Mononuclear cell (primary cell): Measurements from ENCODE around the gene PDCL3. TPM values are rescaled to one million over a fixed set of nuclear protein-coding genes. Genes with fewer than 3 reads are reported as not detected.

Experiments
- H3K27me3 ChIP-seq: 2 replicates; pipeline ENCODE4 v1.6.0; 2011; ENCODE audit warnings: low read length, control low read depth; ENCODE audit not compliant: insufficient read depth
- H3K4me1 ChIP-seq: 2 replicates; pipeline ENCODE4 v1.5.1; 2011; ENCODE audit warnings: mild to moderate bottlenecking, low read length, control low read depth; ENCODE audit not compliant: insufficient read depth
- H3K4me3 ChIP-seq: 2 replicates; pipeline ENCODE4 v1.5.1; 2011; ENCODE audit warnings: mild to moderate bottlenecking, low read length, moderate library complexity
- H3K9me3 ChIP-seq: 2 replicates; pipeline ENCODE4 v1.5.1; 2011; ENCODE audit warnings: low read depth, mild to moderate bottlenecking, control low read depth, low read length
- total RNA-seq: library from RNA; depleted of rRNA; stranded (reverse); fragments of >200 nt; gene quantifications from one replicate; pipeline ENCODE4 v1.2.3, GENCODE V29; 2012

PDCL3 gene
- total RNA-seq, 1 donor, result 15.1 TPM

DNA sequence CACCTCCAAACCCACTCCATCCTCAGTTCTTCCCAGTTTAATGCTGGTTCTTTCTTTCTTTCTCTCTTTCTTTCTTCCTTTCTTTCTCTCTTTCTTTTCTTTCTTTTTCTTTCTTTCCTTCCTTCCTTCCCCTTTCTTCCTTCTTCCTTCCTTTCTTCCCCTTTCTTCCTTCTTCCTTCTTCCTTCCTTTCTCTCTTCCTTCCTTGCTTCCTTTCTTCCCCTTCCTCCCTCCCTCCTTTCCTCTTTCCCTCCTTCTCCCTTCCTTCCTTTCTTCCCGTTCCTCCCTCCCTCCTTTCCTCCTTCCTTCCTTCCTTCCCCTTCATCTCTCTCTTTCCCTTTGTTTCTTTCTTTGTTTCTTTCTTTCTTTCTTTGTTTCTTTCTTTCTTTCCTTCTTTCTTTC, 50.9 kb downstream of the PDCL3 start:
- H3K27me3 ChIP-seq, result no peaks in the 10 kb centered on the region
- no peaks in the 10 kb centered on the region for H3K4me1 ChIP-seq
- H3K4me3 ChIP-seq, result no peak overlapping the region
- no peaks in the 10 kb centered on the region for H3K9me3 ChIP-seq

DNA sequence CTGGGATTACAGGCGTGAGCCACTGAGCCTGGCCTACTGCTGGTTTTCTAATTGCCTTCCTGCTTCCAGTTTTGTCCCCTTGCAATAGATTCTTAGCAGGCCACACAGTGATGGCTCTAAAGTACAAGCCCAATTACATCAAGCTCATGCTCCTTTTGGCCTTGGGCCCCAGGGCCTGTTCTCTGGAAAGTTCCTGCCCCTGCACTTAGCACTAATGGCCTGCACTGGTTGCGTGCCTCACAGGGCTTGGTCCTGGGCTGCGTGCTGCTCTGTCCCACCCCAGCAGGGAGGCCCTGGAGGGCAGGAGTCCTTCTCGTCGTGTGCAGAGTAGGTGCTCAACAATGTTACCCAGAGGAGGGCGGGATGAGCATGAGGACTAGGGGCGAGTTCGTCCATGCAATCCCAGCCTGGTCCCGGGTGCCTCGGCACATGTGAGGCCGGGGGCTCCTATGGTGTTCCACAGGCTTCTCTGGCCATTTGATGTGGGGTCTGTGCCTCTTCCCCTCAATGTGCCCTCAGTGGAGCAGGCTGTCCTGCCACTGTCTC, 51.7 kb downstream of the PDCL3 start:
- H3K4me3 ChIP-seq, result no peak overlapping the region
- H3K27me3 ChIP-seq, result no peaks in the 10 kb centered on the region
- H3K4me1 ChIP-seq, result no peaks in the 10 kb centered on the region
- no peaks in the 10 kb centered on the region for H3K9me3 ChIP-seq

DNA sequence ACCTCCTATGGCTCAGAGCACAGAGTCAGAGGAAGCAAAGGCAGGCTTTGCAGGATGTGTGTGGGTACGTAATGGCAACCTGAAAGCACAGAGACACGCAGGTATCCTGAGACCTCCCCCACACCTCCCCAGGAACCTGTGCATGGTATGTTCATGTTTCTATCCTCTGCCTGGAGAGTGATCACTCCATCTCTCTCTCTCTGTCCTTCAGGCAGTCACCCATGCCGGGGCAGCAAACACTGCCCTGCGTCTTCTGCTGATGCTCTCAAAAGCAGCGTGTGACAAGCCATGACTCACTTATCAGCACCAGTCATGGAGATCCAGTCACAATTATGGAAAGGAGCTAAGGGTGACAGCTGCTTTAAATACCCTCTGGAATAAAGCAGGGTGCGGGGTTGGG, 52.7 kb downstream of the PDCL3 start:
- Histone ChIP-seq H3K27me3 (no peaks in the 10 kb centered on the region), H3K4me3 (no peak overlapping the region), H3K9me3 (no peaks in the 10 kb centered on the region), H3K4me1 (no peaks in the 10 kb centered on the region)

DNA sequence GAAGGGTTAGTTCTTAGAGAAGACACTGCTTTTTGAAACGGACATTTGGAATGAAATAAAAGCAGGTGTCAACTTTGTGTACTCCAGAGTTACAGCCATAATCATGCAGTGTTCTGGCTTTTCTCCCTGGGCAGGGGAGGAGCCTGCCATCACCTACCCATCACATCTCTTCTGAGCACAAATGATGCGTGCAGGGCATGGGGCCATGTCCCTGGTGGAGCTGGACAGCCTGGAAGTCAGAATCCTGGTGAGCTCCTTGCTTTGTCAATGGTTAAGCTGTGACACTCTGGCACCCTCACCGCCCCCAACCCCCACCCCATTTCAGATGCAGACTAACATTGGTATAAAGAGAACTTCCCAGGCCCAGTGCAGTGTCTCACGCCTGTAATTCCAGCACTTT, 53.1 kb downstream of the PDCL3 start:
- H3K4me1 ChIP-seq, result no peaks in the 10 kb centered on the region
- no peaks in the 10 kb centered on the region for H3K27me3 ChIP-seq
- H3K9me3 ChIP-seq, result no peaks in the 10 kb centered on the region
- H3K4me3 ChIP-seq, result no peak overlapping the region

DNA sequence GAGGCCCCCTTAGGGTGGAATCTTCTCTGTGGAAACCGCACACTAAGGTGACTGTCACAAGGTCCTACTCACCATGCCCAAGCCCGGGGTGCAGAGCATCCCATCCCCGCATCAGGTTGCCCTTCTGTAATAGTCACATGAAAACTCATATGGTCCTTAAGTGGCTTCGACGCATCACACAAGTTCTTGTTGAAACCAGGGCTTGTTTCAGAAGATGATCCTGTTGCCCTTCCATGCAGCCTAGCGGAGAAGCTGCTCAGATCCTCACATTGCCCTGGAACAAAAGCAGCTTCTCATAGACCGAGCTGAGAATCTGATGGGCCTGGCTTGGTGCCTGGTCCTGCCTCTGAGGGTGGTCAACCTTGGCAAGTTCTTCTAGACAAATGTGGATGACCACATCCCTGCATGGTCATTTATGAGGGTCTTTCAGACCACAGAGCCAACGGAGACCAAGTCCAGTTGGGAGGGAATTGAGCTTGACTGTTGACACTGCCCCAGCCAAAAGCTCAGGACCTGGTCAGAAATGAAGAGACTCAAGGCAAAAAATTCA, 54.1 kb downstream of the PDCL3 start:
- Histone ChIP-seq H3K4me1 (no peaks in the 10 kb centered on the region), H3K4me3 (no peak overlapping the region), H3K9me3 (no peaks in the 10 kb centered on the region), H3K27me3 (no peaks in the 10 kb centered on the region)

DNA sequence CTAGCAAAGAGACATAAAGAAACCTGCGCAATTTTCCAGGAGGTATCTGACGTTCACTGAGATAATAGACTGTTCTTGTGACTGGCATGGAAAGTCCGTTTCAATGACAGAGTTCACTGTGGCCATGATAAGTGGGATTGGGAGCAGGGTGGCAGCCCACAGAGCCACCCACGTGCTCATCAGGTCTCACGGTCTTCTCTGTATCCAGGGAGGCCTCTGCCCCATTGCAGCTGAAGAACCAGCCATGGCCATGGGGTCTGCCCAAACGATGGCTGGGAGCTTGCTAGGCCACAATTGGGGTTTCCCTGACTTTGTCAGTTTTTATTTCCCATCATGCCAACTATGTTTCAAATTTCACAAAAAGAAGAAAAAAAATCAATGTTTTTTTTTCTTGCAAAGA, 57.2 kb downstream of the PDCL3 start:
- H3K27me3 ChIP-seq, result no peaks in the 10 kb centered on the region

DNA sequence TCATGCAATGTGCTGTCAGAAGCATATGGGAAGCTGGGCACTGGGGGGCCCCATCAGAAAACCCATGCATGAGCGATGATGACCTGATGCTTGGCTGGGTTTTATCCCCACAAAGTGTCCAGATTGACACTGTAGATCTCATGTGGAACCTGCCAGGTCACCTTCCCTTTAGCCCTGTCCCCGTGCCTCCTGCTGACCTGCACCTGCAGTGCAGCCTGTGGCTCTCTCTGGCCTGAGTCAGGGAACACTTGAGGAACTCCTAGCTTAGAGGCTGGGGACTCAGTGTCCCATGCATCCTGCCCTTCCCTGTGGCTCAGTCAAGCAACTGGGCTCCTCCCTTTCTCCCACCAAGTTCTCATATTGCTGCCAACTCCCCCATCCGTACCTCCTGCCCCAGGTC, 57.7 kb downstream of the PDCL3 start:
- Histone ChIP-seq H3K4me3 (no peak overlapping the region), H3K9me3 (no peaks in the 10 kb centered on the region), H3K4me1 (no peaks in the 10 kb centered on the region), H3K27me3 (no peaks in the 10 kb centered on the region)

More for the DNA sequence above, 57.2 kb downstream of the PDCL3 start:
- H3K4me3 ChIP-seq, result no peak overlapping the region
- no peaks in the 10 kb centered on the region for H3K4me1 ChIP-seq
- no peaks in the 10 kb centered on the region for H3K9me3 ChIP-seq

DNA sequence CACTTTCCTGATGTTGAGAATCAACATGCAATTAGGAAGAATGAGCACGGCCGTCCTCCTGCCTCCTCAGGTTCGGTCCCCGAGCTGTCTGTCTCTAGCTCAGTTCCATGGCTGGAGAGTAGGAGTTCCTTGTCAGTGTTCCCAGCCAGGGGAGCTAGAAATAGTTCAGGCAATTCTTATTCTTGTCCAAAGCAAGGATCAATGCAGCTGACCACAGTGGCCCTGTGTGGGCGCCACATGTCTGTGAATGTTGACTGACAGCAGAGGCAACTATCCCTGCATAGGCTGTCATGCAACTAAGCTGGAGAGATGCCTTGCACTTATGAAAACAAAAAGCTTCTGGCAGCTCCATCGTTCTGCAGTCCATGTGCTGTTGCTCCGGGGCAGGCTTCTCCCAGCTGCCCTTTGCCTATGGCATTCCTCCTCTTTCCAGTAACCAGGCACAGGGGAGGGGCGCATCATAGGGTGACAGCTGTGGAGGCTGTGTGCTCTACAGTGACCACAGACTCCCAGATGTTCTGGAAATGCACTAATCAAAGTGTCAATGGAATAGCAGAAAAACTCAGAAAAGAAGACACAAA, 58.7 kb downstream of the PDCL3 start:
- Histone ChIP-seq H3K4me1 (no peaks in the 10 kb centered on the region), H3K27me3 (no peaks in the 10 kb centered on the region), H3K4me3 (no peak overlapping the region), H3K9me3 (no peaks in the 10 kb centered on the region)

DNA sequence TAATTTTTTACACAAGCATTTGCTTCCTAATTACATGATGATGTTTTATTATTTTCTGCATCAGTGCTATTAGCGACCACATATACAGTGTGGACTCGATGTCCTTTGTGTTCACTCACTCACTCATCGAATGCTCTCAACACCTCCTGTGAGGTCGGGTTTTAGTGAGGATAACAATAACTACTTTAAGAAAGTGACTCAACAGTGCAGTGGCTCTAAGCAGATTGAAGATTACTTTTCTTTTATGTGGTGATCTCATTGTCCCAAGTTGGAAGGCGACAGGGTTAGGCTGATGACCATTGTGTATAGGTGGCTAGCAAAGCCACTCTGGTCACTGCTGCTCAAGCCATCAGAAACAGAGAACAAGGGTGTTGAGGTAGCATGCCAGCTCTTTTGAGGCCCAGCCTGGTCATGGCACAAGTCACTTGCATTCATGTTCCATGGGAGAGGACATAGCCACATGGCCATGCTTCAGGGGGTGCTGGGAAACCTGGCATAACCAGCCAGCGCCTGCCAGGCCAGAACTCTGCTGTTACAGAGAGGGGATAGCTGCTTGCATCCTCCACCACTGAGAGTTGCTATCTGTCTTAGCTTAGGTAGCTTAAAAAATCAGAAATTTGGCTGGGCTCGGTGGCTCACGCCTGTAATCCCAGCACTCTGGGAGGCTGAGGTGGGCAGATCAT, 60.4 kb downstream of the PDCL3 start:
- Histone ChIP-seq H3K9me3 (no peaks in the 10 kb centered on the region), H3K4me3 (no peak overlapping the region), H3K27me3 (no peaks in the 10 kb centered on the region), H3K4me1 (no peaks in the 10 kb centered on the region)

DNA sequence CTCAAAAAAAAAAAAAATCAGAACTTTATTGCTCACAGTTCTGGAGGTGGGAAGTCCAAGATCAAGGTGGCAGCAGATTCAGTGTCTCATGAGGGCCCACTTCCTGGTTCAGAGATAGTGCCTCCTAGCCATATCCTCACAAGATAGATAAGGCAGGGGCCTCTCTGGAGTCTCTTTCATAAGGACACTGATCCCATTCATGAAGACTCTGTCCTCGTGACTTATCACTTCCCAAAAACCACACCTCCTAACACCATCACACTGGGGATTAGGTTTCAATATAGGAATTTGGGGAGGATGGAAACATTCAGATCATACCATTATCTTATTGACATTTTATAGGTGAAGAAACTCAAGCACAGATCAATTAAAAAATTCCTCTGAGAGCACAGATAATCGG, 61.1 kb downstream of the PDCL3 start:
- no peaks in the 10 kb centered on the region for H3K4me1 ChIP-seq
- no peaks in the 10 kb centered on the region for H3K9me3 ChIP-seq
- H3K27me3 ChIP-seq, result no peaks in the 10 kb centered on the region

DNA sequence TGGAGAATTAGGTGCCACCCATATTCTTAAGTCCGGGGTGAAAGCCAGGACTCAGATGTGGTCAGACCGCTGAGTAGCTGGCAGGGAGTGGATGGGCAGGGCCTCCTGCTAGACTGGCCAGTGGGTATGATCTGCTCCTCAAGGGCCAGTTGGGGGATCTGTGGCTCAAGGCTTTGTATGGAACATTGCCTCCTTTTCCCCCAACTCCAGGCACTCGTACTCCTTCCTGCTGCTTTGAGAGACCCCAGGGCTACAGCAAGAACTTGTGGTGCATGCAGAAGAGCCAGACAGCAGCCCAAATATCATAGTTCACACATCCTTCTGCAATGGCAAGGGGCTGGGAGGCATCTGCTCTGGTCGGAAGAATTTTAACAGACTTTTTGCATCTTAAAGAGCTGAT, 61.7 kb downstream of the PDCL3 start:
- Histone ChIP-seq H3K9me3 (no peaks in the 10 kb centered on the region), H3K4me1 (no peaks in the 10 kb centered on the region), H3K27me3 (no peaks in the 10 kb centered on the region), H3K4me3 (no peak overlapping the region)

More for the DNA sequence above, 61.1 kb downstream of the PDCL3 start:
- no peak overlapping the region for H3K4me3 ChIP-seq

DNA sequence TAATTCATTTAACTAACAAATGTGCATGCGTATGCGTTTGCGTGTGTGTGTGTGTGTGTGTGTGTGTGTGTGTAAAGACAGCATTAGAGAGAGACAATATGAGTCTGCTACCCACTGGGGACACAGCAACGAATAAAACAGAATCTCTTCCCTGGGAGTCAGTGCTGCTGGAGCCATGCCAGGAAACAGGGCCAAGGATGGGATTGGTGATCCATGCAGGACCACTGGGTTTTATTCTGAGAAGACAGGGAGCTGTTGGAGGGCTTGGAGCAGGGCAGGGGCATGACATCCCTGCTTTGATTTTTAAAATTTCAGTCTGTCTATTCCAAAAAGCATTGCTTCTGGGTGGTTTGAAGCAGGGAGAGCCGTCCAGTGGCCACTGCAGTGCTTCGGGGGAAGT, 62.9 kb downstream of the PDCL3 start:
- Histone ChIP-seq H3K9me3 (no peaks in the 10 kb centered on the region), H3K4me3 (no peak overlapping the region), H3K27me3 (no peaks in the 10 kb centered on the region), H3K4me1 (no peaks in the 10 kb centered on the region)

Other genes with a start within 250 kb of the PDCL3 start
- 0.10 TPM for gene LONRF2, start 240.5 kb upstream of the PDCL3 start, total RNA-seq
- gene CHST10, start 145.3 kb upstream of the PDCL3 start, total RNA-seq, result 6.0 TPM
- gene NMS, start 92.5 kb upstream of the PDCL3 start, total RNA-seq, result not detected